ENCODE measurements around the gene STK39.

Gene STK39

GRCh38 chr2:167957662-167958061 is 289.7 kb downstream of the STK39 start:
- DNase-seq (ENCODE audit: low spot score): no peak

- DNase-seq (ENCODE audit: low spot score): no peak
Observed at GRCh38 chr2:167955264-167955906, 292.0 kb downstream of the STK39 start.

GRCh38 chr2:167954495-167954894 is 292.9 kb downstream of the STK39 start:
- DNase-seq (ENCODE audit: low spot score): no peak

DNA sequence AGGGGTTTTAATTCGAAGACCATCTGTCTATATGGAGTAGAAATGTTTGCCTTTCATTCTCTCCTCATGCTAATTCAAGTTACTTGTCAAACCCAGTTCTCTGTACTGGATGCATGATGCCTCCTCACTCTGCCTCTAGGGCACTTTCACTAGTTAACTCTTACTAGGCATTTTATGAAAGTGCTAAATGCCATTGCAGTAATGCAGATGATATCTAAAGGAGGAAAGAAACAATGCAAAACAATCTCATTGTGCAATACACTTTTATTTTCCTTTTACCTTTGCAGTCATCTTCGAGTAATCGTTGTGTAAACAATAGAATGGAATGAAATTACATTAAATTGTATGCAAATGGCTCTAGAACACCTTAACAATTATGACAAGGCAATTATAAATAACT is 293.6 kb downstream of the STK39 start:
- no peak for DNase-seq (ENCODE audit: low spot score)

DNA sequence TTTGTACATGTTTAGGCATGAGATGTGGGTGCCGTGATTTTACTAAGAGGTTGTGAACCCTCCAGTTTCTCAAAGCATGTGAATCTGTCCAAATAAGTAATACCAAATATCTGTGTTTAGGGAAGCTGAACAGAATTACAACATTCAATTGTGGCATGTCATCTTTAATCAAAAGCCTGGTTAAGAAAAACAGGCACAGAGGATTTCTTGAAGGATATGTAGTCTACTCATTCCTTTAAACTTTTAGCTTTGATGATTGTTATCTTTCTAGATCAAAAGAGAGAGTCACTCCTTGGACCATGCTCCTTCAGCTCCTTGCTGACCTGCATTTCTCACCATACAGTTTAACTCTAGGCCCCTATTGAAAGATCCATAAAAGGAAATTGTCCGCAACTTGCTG is 296.8 kb downstream of the STK39 start:
- DNase-seq (ENCODE audit: low spot score): no peak

DNA sequence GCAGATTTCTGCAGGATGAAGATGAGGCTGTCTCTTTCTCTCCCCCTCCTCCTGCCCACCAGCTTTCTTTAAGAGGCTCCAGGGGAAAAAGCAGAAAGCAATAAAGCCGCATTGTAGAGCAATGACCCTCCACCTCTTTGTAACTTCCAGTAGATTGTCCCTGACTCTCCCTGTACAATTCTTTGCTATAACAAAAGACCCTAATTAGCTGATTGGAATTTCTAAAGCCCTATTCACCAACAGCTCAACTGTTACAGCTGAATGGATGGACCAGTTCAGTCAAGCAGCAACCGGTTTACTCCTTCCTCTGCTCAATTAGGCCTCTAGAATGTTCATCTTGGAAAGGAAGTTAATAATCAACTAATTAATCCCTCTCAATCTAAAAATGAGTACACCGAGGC is 301.0 kb downstream of the STK39 start:
- DNase-seq (ENCODE audit: low spot score): no peak

GRCh38 chr2:167945660-167946368 is 301.6 kb downstream of the STK39 start:
- DNase-seq (ENCODE audit: low spot score): no peak

DNA sequence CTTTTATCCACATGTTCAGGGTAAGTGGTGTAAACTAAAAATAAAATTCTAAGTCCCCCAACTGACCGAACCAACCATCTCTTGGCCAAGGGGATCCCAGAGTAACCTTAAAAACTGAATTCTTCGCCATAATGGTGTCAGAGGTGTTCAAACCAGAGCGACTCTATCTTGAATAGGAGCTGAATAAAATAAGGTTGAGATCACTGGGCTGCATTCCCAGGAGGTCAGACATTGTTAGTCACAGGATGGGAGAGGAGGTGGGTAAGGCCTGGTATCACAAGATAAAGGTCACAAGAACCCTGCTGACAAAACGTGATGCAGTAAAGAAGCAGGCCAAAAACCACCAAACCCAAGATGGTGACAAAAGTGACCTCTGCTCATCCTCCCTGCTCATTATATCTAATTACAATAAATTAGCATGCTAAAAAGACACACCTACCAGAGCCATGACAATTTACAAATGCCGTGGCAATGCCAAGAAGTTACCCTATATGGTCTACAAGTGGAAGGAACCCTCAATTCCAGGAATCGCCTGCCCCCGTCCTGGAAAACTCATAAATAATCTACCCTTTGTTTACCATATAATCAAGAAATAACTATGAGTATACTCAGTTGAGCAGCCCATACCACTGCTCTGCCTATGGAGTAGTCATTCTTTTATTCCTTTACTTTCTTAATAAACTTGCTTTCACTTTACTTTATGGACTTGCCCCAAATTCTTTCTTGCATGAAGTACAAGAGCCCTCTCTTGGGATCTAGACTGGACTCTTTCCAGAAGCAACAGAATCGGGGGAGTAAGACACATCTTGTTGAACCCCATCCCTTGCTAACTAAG is 302.4 kb downstream of the STK39 start:
- no peak for DNase-seq (ENCODE audit: low spot score)

DNA sequence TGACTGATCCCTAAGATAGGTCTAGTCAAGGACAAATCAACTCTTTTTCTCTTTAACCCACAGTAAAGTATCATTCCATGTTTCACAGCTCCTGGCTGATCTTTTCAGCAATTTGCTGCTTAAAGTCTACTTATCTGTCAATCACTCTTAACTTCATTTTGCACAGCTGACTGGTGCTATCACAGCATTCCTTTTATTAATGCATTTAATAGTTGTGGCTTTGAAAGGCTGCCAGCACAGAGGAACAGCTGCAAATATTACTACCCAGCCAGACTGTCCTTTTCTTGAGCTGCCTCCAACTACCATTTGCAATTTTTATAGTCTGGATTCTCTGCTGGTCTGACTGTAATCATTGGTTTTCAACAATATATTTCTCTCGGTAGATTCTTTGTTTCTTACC is 303.5 kb downstream of the STK39 start:
- no peak for DNase-seq (ENCODE audit: low spot score)

GRCh38 chr2:167943368-167943767 is 304.0 kb downstream of the STK39 start:
- no peak for DNase-seq (ENCODE audit: low spot score)

- DNase-seq (ENCODE audit: low spot score): no peak
Observed at GRCh38 chr2:167942366-167943081, 304.9 kb downstream of the STK39 start.

- no peak for DNase-seq (ENCODE audit: low spot score)
Observed at GRCh38 chr2:167941604-167942003, 305.8 kb downstream of the STK39 start.

- no peak for DNase-seq (ENCODE audit: low spot score)
Observed at GRCh38 chr2:167940734-167941507, 306.5 kb downstream of the STK39 start.

DNA sequence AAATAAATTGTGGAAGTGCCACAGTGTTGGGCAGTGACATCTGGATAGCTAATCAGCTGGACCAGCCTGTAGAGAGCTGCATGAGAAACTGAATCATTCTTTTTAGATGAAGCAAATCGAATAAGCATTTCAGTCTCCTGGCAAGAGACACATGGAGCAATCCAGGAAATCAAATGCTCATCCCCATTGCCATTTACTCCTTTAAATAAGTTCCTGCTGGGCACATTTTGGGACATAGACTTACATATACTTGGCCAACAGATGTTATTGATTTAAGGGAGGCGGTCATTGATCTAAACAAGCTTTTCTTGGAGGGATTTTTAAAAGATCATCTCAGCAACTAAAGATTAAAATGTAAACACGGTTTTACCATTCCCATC is 307.1 kb downstream of the STK39 start:
- no peak for DNase-seq (ENCODE audit: low spot score)

- DNase-seq (ENCODE audit: low spot score): no peak
Observed at GRCh38 chr2:167939514-167940345, 307.7 kb downstream of the STK39 start.

DNA sequence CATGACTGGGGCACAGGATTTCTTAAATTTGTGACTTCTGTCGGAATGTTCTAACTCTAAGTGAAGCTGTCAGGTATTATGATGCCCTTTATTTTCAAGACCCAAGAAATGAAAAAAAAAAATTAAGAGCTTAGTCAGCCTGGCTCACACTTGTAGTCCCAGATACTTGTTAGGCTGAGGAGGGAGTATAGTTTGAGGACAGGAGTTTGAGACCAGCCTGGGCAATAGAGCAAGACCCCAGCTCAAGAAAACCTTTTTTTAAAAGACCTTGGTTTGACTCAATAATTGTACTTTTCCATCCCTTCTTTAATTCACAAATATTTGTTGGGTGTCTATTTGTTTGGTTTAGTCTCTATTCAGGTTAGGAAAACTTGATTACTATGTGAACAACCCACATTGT is 310.0 kb downstream of the STK39 start:
- no peak for DNase-seq (ENCODE audit: low spot score)

- no peak for DNase-seq (ENCODE audit: low spot score)
Observed at GRCh38 chr2:167935803-167936110, 311.6 kb downstream of the STK39 start.

- no peak for DNase-seq (ENCODE audit: low spot score)
Observed at GRCh38 chr2:167933097-167933814, 314.1 kb downstream of the STK39 start.

DNA sequence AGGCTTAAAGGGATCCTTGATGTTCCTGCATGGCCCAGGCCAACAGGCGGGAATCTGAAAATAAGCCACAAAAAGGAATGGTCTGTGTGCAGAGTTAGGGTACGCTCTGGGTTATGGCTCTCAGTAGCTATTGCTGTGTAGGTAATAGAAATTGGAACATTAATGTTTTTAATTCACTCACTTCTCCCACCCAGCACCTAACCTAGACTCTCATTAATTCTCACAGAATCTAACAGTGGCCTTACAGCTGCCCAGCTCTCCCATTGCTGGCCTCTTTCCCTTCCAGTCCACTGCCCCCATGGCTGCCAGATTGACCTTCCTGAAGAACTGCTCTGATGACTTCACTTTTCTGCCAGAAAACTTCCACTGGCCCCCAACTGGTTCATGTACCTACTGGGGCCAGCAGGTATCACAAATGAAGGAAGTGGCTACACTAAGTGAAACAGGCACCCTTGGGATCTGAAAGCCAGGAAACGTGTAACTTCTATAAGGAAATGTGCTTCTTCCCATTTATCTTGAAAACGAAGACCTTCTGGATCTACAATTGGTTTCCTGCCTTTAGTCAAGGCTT is 315.2 kb downstream of the STK39 start:
- no peak for DNase-seq (ENCODE audit: low spot score)

DNA sequence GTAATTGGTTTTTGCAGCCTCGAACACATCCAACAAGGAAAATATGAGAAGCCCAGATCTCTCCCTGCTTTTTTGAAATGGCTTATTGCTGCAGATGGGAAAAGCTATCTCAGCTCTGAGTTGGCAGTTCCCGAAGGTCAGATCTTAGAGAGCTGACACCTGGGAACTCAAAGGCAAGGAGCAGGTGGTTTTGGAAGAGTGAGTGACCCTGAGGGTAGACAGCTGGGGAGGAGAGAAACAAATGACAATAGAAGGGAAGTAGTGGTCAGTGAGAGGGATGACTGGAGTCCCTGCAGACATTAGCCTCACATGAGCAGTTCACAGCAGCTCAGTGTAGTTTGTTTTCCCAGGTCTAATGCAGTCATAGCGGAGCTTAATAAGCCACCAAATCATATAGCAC is 317.9 kb downstream of the STK39 start:
- DNase-seq (ENCODE audit: low spot score): no peak

Data from kidney capillary endothelial cell (primary cell).